SU-DHL-6 (cell line): ENCODE measurements around the gene KIFC1.
"Not testable (repeated sequence)": the region's sequence is repeated elsewhere in the genome, so short reads cannot be mapped to it uniquely, and the experiment has no call there.

Experiments used
- H2AFZ ChIP-seq: fragments of 200-600 bp; sonication (generic); 2 replicates; pipeline ENCODE4 v1.6.1; 2014; ENCODE audit warnings: low read depth, mild to moderate bottlenecking, moderate library complexity, mixed read lengths, antibody characterized with exemption, low read length; ENCODE audit not compliant: severe bottlenecking
- H3F3A ChIP-seq: fragments of 200-600 bp; shearing (Covaris generic); 2 replicates; pipeline ENCODE4 v1.6.0; 2016; ENCODE audit warnings: antibody characterized with exemption, mild to moderate bottlenecking; ENCODE audit not compliant: insufficient read depth
- H3K27ac ChIP-seq: fragments of 200-600 bp; sonication (generic); 2 replicates; pipeline ENCODE4 v1.5.1; 2016; ENCODE audit warnings: low read depth, mild to moderate bottlenecking, low read length, moderate library complexity, mixed read lengths
- H3K27me3 ChIP-seq: fragments of 200-600 bp; sonication (generic), shearing (Covaris generic); 2 replicates; pipeline ENCODE4 v1.6.0; 2014; ENCODE audit warnings: mild to moderate bottlenecking, low read length
- H3K36me3 ChIP-seq: fragments of 200-600 bp; sonication (generic); 2 replicates; pipeline ENCODE4 v1.6.1; 2014; ENCODE audit warnings: mild to moderate bottlenecking, low read length, mixed read lengths
- H3K4me2 ChIP-seq: fragments of 300-600, 200-600 bp; shearing (Covaris generic), sonication (generic); 2 replicates; pipeline ENCODE4 v1.6.0; 2014; ENCODE audit warnings: low read length, low read depth, mild to moderate bottlenecking; ENCODE audit not compliant: poor library complexity, severe bottlenecking
- H3K4me3 ChIP-seq: fragments of 200-600 bp; sonication (generic); 2 replicates; pipeline ENCODE4 v1.5.1; 2014; ENCODE audit warnings: antibody characterized with exemption, low read length, mild to moderate bottlenecking, mixed read lengths; ENCODE audit not compliant: insufficient read depth, poor library complexity, severe bottlenecking
- H3K79me2 ChIP-seq: fragments of 200-600 bp; sonication (generic); 2 replicates; pipeline ENCODE4 v1.6.1; 2014; ENCODE audit warnings: mild to moderate bottlenecking, low read length, moderate library complexity; ENCODE audit not compliant: insufficient read depth
- H3K9ac ChIP-seq: fragments of 200-600 bp; sonication (generic); 2 replicates; pipeline ENCODE4 v1.7.0; 2014; ENCODE audit warnings: mild to moderate bottlenecking, low read length
- H3K9me2 ChIP-seq: fragments of 200-600 bp; sonication (generic); replicated peaks from 2 replicates; pipeline ENCODE4 v1.6.1; 2014; ENCODE audit warnings: low read length; ENCODE audit not compliant: insufficient read depth
- H3K9me3 ChIP-seq: fragments of 200-600 bp; sonication (generic); 2 replicates; pipeline ENCODE4 v1.6.1; 2014; ENCODE audit warnings: low read length, mixed read lengths; ENCODE audit not compliant: insufficient read depth
- H4K20me1 ChIP-seq: fragments of 200-600 bp; sonication (generic); 2 replicates; pipeline ENCODE4 v1.6.1; 2014; ENCODE audit warnings: low read depth, mild to moderate bottlenecking, antibody characterized with exemption, low read length, moderate library complexity, mixed read lengths
- CTCF ChIP-seq: fragments of 200-600 bp; sonication (generic); IDR thresholded peaks from one replicate; pipeline ENCODE4 v1.5.1; 2017; ENCODE audit warnings: antibody characterized with exemption, mild to moderate bottlenecking, low read length, moderate library complexity; ENCODE audit not compliant: insufficient read depth, poor library complexity, severe bottlenecking
- EZH2phosphoT487 ChIP-seq: fragments of 200-600 bp; sonication (generic), shearing (Covaris generic); conservative IDR thresholded peaks from 2 replicates; pipeline ENCODE4 v1.6.1; 2018; ENCODE audit warnings: mild to moderate bottlenecking, antibody characterized with exemption, low read length, moderate library complexity, mixed read lengths

The KIFC1 gene

GRCh38 chr6:33373960-33374910 is 17.4 kb upstream of the KIFC1 start:
- H3K4me2 ChIP-seq, result no peak overlapping the region
- TF ChIP-seq CTCF, result no peak
- TF ChIP-seq EZH2phosphoT487, result no peak
- no peaks in the 10 kb centered on the region for H3K79me2 ChIP-seq
- no peaks in the 10 kb centered on the region for H4K20me1 ChIP-seq
- H2AFZ ChIP-seq, result no peak overlapping the region
- H3K9me3 ChIP-seq, result no peaks in the 10 kb centered on the region
- no peaks in the 10 kb centered on the region for H3K36me3 ChIP-seq
- no peak overlapping the region for H3K9ac ChIP-seq
- H3K4me3 ChIP-seq, result no peak overlapping the region
- H3K27me3 ChIP-seq, result no peaks in the 10 kb centered on the region
- H3F3A ChIP-seq, result no peaks in the 10 kb centered on the region
- H3K27ac ChIP-seq, result no peak overlapping the region
- no peaks in the 10 kb centered on the region for H3K9me2 ChIP-seq

- H3K4me2 ChIP-seq, result no peak overlapping the region
Measured at GRCh38 chr6:33375143-33375671, 16.4 kb upstream of the KIFC1 start.

GRCh38 chr6:33377171-33377570 is 14.5 kb upstream of the KIFC1 start:
- H3K9me3 ChIP-seq, result no peaks in the 10 kb centered on the region
- H3K4me3 ChIP-seq, result no peak overlapping the region
- H3F3A ChIP-seq, result no peaks in the 10 kb centered on the region
- no peak overlapping the region for H3K9ac ChIP-seq
- H3K79me2 ChIP-seq, result no peaks in the 10 kb centered on the region
- TF ChIP-seq EZH2phosphoT487 (no peak), CTCF (no peak)
- no peaks in the 10 kb centered on the region for H4K20me1 ChIP-seq
- no peak overlapping the region for H2AFZ ChIP-seq
- no peaks in the 10 kb centered on the region for H3K9me2 ChIP-seq
- no peak overlapping the region for H3K4me2 ChIP-seq
- no peaks in the 10 kb centered on the region for H3K36me3 ChIP-seq
- H3K27ac ChIP-seq, result no peak overlapping the region
- H3K27me3 ChIP-seq, result no peaks in the 10 kb centered on the region

More at GRCh38 chr6:33375143-33375671, 16.4 kb upstream of the KIFC1 start:
- Histone ChIP-seq H3K9me2 (no peaks in the 10 kb centered on the region), H3F3A (no peaks in the 10 kb centered on the region), H4K20me1 (no peaks in the 10 kb centered on the region), H3K27ac (no peak overlapping the region), H3K79me2 (no peaks in the 10 kb centered on the region), H3K4me3 (no peak overlapping the region), H3K27me3 (no peaks in the 10 kb centered on the region), H2AFZ (no peak overlapping the region), H3K36me3 (no peaks in the 10 kb centered on the region), H3K9me3 (no peaks in the 10 kb centered on the region), H3K9ac (no peak overlapping the region)
- TF ChIP-seq EZH2phosphoT487 (no peak), CTCF (no peak)

GRCh38 chr6:33379184-33379583 is 12.4 kb upstream of the KIFC1 start:
- not testable (repeated sequence) for H3K36me3 ChIP-seq, H3K27ac ChIP-seq, H3K9me3 ChIP-seq, H3K4me3 ChIP-seq, H3K79me2 ChIP-seq, H3K4me2 ChIP-seq, H3K9ac ChIP-seq, H4K20me1 ChIP-seq, H2AFZ ChIP-seq, H3F3A ChIP-seq, H3K9me2 ChIP-seq, H3K27me3 ChIP-seq
